Measurements from ENCODE around the gene TRAF1.

- no peak for TF ChIP-seq EZH2 (IDR thresholded peaks at IDR 0.05; ENCODE audit: low read length, missing control alignments)
- no peak for TF ChIP-seq CTCF (conservative IDR thresholded peaks at IDR 0.05 in 1 of 2, IDR thresholded peaks at IDR 0.05 in 1 of 2; ENCODE audit: low read depth in 1 of 2, low read length in 2 of 2)
These were observed 5.8 kb downstream of the TRAF1 start for GRCh38 chr9:120920806-120921178.
